ENCODE measurements around the gene GRB7.
"Not testable (repeated sequence)": the region's sequence is repeated elsewhere in the genome, so short reads cannot be mapped to it uniquely, and the experiment has no call there.

Gene GRB7

DNA sequence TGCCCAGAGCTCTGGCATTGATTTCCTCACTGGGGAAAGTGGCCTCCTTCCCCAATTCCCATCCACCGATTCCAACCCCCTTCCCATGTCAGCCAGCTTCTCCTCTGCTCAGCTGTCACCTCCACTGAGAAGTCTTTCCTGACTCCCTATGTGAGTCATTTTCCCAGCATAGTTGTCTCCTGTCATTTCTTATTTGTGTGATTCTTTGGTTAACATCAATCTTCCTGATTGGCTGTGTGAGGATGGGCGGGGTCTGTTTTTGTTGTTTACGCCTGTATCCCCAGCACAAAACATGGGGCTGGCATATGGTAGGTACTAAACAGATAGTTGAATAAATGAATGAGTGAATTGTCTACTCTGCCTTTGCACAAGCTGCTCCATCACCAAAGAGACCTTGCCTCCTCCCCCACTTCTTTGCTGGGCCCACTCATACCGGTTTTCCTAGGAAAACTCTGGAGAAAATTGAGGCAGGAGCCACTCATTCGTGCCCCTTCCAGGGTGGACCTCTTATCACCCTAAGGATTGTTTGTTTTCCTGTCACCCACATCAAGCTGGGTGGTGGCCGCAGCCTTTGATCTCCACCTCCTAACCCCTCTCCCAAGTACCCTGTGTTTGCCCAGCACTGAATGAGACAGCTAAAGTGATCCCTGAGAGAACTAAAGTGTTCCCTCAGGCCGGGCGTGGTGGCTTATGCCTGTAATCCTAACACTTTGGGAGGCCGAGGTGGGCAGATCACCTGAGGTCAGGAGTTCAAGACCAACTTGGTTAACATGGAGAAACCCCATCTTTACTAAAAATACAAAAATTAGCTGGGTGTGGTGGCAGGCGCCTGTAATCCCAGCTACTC lies 1.2 kb upstream of the GRB7 start:
- DNase-seq: no peak

DNA sequence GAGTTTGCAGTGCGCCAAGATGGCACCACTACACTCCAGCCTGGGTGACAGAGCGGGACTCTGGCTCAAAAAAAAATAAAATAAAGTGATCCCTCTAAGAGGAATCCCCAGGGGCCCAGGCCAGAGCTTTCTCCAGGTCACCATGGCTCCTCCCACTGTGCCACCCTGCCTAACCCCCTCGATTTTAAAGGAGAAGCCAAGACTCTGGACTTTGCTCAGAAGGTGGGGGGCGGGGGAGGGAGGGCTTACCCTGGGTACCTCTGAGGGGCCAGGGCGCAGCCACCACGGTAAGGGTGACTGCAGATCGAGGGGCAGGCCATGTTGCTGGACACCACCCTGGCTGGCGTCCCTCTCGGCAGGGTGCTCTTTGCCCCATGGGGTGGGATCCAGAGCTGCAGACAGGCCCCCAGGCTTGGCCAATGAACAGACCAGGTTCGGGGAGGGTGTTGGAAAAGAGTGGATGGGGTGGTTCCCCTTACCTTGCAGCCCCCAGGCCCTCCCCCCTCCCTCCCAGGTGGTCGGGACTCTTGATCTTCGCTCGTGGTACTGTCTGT lies 455 bp upstream of the GRB7 start:
- no peak for DNase-seq

DNA sequence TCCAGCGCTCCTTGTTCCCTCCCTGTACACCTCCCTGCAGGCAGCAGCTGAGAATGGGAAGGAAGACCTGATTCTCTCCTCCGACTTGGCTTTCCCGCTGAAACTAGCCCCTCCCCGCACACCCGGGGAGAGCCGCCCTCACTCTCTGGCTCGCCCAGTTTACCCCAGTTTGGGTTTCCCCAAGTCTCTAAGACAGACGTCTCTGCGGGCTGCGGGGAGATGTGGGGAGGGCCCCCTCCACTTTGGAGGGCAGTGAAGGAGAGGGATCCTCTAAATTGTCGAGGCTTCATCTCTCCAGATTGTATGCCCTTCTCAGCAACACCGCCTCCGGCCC lies 797 bp downstream of the GRB7 start:
- peak; percentile 23 for DNase-seq

DNA sequence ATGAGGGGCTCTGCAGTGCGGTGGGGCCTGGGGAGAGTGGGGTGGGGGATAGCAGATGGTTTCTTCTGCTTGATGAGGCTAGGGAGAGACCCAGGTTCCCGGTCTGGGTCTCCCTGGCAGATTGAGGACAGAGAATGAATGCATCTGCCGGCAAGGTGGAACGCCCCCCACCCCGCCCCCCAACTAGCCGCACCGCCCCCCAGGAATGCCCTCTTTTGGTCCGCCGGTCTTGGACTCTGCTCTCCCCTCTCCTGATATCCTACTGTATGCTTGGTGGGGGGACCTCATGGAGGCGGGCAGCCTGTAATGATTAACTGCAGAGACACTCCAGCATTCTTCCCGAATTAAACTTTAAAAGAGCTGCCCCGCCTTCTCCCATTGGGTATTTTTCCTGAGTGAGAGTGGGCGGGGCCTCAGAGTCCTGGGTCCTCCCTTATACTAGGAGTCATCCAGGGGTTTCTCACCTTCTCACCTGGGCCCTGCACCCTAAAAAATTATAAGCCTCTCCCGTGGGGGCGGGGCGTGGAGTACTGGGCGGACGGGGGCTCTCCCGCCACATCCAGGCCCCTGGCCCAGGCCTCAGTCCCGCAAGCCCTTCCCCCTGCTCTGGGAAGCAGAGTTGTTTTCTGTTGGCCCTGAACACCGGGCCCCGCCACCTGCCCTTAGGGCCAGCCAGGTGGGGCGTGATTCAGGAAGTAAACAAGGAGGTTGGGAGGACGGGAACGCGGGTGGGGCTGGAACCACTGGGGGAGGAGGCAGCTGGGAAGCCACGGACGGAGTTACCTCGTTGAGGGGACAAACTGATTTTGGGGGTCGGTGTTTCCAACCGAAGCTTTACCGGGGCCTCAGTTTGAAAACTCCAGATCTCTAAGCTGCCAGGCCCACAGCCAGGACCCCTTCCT lies 1.5 kb downstream of the GRB7 start:
- DNase-seq: no peak

DNA sequence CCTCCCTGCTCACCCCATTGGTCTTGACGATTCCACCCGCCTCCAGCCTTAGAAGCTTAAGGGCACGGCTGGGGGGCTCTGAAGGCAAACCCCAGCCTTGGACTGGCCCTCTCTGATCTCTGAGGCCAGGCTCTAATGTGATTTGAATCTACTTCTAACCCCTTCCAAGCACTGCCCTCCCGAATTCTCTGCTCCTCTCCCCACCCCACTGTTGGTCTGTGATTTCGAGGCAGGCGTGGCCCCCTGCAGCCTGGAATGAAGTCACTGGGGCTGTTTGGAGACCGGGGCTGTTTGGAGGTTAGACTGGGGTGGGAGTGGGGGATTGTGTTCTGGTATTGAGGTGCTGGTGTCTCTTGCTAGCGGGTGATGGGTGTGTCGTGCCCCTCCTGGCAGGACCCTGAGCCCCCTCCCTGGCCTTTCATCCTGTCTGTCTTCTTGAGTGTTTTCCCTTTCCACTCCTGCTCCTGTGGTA lies 2.2 kb downstream of the GRB7 start:
- no peak for DNase-seq

DNA sequence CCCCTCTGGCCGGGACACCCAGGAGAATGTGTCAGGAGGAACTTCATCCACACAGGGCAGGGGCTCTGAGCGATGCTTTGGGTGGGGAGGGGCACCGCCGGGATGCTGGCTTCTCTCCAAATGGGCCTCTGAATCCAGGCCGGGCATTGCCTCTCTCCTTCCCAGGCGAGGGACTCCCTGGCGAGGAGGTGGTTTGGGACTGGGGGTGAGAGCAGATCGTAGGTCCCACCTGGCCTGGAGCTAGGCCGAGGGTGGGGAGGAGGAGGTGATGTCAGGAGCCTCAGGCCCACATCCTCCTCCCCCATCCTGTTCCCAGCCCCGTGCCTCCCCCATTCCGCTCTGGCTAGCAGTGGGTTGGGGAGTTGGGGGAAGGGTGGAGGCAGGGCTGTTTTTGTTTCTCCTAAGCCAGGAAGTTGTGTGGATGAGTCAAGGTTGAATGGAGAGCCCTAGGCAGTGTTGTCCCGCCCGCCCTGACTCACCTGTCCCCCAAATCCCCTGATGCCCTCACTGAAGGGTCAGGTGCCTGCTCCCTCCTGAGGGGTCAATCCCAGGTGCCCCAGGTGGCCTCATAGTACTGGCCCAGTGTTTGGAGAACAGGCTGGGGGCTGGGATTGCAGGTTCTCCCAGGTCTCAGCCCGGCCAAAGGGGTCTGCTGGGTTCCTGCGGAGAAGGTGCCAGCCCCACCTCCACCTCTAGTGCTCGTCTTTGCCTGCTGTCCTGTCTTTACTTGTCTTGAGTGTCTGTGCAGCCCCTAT lies 2.8 kb downstream of the GRB7 start:
- DNase-seq: no peak

DNA sequence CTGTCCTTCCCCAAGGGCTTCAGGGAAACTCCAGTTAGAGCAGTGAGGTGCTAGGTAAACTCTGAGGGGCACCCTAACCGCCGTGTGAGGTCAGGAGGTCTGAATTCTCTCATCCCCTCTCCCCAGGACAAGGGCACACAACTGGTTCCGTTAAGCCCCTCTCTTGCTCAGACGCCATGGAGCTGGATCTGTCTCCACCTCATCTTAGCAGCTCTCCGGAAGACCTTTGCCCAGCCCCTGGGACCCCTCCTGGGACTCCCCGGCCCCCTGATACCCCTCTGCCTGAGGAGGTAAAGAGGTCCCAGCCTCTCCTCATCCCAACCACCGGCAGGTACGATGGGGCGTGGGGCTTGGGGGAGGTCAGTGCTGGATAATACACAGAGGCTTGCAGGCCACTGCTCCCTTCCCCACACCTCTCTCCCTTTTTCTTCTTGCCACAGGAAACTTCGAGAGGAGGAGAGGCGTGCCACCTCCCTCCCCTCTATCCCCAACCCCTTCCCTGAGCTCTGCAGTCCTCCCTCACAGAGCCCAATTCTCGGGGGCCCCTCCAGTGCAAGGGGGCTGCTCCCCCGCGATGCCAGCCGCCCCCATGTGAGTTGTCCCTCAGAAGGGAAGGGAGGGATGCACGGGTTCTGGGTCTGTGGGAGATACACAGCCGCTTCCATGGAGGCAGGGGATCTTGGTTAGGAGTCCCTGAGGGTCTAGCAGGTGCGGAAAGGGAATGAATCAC lies 4.6 kb downstream of the GRB7 start:
- DNase-seq: no peak

DNA sequence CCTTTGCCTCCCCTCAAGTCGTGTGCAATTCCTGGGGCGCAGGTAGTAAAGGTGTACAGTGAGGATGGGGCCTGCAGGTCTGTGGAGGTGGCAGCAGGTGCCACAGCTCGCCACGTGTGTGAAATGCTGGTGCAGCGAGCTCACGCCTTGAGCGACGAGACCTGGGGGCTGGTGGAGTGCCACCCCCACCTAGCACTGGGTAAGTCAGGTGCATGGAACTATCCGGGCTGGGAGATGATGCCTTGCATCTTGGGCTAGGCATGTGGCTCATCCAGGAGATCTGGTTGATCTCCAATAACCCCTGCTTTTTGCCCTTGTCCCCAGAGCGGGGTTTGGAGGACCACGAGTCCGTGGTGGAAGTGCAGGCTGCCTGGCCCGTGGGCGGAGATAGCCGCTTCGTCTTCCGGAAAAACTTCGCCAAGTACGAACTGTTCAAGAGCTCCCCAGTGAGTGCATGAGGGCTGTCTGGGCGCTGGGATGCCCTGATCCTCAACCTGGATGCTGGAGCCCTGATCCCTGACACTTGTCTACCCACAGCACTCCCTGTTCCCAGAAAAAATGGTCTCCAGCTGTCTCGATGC lies 5.2 kb downstream of the GRB7 start:
- no peak for DNase-seq

DNA sequence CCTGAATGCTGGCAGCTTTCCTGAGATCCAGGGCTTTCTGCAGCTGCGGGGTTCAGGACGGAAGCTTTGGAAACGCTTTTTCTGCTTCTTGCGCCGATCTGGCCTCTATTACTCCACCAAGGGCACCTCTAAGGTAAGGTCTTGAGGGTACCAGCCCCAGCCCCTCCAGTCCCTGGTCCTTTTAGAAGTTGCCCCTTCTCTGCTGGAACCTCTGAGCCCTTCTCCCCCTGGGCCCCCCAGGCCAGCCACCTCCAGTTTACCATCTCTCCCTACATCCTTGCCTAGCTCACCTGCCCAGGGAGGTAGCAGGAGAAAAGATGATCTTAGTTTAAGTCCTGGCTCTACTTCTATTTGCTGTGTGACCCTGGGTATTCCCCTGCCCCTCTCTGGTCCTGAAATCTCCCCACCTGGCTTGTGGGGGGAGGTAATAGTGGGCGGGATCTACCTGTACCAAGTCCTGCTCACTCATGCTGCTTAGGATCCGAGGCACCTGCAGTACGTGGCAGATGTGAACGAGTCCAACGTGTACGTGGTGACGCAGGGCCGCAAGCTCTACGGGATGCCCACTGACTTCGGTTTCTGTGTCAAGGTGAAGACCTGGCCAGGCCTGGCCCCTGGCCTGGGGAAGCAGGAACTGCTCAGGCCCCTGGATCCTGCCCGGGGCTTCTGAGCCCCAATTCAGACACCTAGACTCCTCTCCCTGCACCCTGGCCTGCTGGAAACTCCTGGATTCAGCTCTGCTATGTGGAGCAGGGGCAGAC lies 6.5 kb downstream of the GRB7 start:
- no peak for DNase-seq

DNA sequence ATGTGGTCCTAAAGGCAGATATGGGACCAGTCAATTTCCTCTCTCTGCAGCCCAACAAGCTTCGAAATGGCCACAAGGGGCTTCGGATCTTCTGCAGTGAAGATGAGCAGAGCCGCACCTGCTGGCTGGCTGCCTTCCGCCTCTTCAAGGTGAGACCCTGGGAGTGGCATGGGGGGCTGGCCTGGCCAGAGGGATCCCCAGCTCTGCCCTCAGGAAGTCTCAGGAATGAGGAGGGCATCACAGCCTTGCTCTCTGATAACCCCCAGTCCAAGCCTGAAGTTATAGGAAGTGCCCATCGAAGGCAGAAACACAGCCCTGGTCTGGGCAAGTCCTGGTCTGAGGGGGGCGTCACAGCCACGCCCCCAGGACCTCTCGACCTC lies 7.1 kb downstream of the GRB7 start:
- DNase-seq: no peak

DNA sequence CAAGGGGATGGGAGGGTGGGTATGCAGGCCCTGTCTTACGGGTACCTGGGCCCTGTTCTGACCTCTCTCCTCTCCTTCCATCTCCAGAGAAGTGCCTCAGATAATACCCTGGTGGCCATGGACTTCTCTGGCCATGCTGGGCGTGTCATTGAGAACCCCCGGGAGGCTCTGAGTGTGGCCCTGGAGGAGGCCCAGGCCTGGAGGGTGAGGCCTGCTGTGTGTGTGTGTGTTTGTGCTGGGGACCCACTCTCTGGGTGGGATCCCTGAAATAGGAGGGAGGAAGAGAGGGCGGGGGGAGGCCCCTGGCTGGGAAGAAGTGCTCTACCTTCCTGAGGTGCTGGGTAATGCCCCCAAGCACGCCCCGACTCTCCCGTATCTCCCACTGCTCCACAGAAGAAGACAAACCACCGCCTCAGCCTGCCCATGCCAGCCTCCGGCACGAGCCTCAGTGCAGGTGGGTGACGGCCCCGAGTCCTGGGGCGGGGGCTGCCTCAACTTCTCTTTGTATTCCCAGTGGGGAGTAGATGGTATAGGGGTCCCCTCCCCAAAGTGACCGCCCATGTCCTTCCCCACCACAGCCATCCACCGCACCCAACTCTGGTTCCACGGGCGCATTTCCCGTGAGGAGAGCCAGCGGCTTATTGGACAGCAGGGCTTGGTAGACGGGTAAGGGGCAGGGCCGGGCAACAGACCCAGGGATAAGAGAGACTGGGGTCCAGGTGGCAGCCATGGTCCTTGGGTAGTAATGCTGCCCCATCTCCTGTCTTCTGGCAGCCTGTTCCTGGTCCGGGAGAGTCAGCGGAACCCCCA lies 7.8 kb downstream of the GRB7 start:
- DNase-seq: no peak

DNA sequence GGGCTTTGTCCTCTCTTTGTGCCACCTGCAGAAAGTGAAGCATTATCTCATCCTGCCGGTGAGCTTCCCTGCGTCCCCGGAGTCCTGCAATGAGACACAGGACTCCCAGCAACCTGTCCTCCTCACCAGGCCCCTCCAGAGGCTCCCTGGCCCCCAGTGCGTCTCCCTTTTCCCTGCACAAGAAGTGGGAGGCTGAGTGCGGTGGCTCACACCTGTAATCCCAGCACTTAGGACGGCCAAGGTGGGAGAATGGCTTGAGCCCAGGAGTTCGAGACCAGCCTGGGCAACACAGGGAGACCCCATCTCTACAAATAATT lies 8.4 kb downstream of the GRB7 start:
- no peak for DNase-seq

DNA sequence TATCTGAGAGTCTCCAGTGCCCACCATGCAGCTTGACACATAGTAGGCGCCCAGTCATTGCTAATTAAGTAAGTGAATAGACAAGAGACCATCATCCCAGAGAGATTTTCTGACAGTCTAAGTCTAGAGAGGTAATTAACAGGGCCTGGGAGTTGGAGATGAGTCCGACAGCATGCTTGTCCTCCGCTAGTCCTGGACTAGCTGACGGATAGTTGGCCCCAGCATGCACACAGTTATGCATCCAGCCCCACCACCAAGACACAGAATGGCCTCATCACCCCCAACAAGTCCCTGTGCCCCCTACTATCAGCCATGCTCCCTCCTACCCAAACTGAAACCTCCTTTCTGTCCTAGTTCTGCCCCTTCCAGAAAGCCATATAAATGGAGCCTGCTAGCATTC lies 10.0 kb downstream of the GRB7 start:
- no peak for DNase-seq

DNA sequence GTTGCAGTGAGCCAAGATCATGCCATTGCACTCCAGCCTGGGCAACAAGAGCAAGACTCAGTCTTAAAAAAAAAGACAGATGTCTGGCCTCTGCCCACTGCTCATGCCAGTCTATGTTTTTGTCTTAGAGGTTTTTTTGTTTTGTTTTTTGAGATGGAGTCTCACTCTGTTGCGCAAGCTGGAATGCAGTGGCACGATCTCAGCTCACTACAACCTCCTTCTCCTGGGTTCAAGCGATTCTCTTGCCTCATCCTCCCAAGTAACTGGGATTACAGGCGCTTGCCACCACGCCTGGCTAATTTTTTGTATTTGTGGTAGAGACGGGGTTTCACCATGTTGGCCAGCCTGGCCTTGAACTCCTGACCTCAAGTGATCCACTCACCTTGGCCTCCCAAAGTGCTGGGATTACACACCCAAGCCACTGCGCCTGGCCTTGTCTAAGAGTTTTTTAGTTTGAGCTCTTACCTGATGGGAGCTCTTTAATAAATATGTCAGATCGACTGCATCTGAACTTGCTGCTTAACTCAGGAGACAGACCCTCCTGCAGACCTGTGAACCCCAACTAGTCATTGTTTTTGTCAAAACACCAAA lies 10.8 kb downstream of the GRB7 start:
- not testable (repeated sequence) for DNase-seq

DNA sequence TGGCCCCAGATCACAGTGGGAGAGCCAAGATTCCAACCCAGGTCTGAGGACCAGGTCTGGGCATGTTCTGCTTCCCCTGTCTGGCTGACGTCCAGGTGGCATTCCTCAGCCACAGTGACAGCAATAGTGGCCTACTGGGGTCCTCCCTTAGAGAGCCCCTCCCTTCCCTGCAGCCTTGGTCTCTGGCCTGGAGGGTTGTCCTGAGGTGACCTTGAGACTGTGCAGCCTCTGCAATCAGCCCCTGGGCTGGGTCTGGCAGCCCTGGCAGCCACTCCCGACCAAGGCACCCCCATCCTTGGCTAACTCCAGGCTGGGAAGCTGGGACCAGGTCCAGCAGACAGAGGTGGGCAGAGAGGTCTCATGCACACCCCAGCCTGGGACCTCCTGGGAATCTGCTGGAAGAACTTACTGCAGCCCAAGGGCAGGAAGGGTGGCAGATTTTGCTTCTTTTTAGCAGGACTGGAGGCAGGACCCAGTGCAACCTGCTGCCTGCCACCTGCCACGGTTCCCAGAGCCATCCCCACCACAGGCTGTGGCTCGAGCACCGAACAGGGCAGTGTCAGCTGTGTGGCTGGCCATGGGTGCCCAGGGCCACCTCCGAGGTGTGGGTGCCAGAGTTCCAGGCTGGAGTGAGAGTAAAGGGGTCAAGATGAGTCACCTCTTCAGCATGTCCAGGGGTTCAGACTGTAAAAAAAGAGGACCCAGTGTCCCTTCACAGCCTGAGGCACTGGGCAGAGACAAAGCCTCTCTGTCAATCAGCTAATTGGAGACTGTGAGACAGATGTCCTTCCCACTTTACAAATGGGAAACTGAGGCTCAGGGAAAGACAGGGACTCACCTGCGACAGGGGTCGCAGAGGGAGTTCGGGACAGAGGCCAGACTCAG lies 12.6 kb downstream of the GRB7 start:
- no peak for DNase-seq

DNA sequence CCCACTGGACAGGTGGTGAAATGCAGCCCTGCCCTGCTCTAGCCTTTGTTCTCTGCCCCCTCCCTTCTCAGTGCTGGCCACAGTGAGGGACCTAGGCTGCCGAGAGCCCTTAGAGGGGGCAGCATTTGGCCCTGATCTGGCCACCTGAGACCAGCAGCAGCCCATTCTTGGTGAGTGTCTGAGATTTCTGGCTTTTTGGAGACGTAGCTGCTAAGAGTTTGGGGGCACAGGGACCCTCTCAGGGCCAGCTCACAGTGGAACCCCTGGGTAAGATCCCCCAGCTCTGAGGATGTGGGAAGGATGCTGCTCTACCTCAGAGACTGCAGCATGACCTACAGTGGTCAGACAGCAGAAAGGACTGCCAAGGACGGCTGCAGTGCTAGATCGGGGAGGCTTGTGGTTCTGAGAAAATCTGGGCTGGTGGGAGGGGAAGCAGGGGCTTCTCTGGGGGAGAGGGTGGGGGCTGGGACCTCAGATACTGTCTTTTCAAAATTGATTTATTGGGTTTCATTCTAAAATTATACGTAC lies 13.3 kb downstream of the GRB7 start:
- no peak for DNase-seq

DNA sequence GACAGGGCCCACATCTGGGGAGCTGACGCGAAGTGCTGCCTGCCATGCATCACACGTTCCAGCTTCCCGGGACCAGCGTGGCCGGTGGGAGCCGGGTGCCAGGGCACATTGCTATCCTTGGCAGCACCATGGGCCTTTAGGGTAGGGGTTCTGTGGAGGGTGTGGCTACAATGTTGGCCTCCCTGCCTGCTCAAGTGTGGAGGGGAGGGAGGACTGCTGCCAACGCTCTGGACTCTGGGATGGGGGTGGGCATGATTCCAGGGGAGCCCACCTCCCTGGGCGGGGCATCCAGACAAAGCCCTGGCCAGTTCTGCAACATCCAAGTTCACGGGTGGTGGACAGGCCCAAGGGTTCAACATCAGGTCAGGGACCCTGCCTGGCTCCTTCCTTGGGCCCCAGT lies 13.9 kb downstream of the GRB7 start:
- no peak for DNase-seq

DNA sequence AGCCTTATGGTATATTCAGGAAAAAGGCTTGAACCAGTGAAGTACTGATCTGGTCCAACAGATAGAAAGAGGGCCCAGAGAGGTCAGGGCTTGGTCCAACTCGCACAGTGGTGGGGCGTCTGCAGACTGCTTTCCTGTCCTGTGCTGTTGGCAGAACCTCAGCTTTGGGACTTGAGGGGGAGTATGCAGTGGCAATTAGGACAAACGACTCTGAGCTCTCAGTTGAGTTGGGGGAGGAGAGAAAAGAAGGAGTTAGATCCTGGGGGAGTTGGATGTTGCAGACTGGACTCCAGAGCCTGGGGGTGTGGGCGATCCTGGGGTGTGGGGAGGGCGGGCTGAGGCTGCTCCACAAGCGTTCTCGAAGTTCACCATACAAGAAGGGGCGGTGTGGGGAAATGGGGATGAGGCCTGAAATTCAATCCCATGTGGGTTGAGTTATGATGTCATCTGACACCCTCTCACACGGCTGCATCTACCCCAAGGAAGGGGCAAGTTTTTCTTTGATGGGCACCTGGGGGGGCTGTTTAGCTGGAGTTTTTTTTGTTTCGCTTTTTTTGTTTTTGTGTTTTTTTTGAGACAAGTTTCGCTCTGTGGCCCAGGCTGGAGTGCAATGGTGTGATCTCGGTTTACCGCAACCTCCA lies 14.6 kb downstream of the GRB7 start:
- no peak for DNase-seq
